Mesenchymal stem cell (in vitro differentiated cells and primary cell): ENCODE data around the gene FCRLB.

Source experiments
- DNase-seq: peaks from one replicate; pipeline ENCODE4 v3.0.0-alpha.2; 2013
- H2AFZ ChIP-seq: one replicate; pipeline ENCODE4 v1.6.1; 2013; ENCODE audit warnings: low read depth, mild to moderate bottlenecking, control low read depth, inconsistent platforms, low read length, moderate library complexity
- H2AK5ac ChIP-seq: 2 replicates; pipeline ENCODE4 v1.6.1; 2013; ENCODE audit warnings: low read length, moderate library complexity, mild to moderate bottlenecking, inconsistent platforms; ENCODE audit not compliant: severe bottlenecking
- H2BK120ac ChIP-seq: one replicate; pipeline ENCODE4 v1.6.1; 2013; ENCODE audit warnings: low read depth, mild to moderate bottlenecking, inconsistent platforms, low read length, moderate library complexity
- H2BK12ac ChIP-seq, 2 experiments: one replicate each; pipeline ENCODE4 v1.6.1; 2013; ENCODE audit warnings: inconsistent platforms in 2 of 2, low read length in 2 of 2, mild to moderate bottlenecking in 2 of 2, moderate library complexity in 2 of 2, control low read depth in 1 of 2
- H2BK15ac ChIP-seq: one replicate; pipeline ENCODE4 v1.6.1; 2013; ENCODE audit warnings: mild to moderate bottlenecking, low read depth, inconsistent platforms; ENCODE audit not compliant: poor library complexity, severe bottlenecking
- H2BK5ac ChIP-seq: 2 replicates; pipeline ENCODE4 v1.6.1; 2013; ENCODE audit warnings: low read depth, mild to moderate bottlenecking, low read length, control low read depth, inconsistent platforms; ENCODE audit not compliant: poor library complexity, severe bottlenecking
- H3K14ac ChIP-seq, 2 experiments: one replicate each; pipeline ENCODE4 v1.6.1; 2013; ENCODE audit warnings: inconsistent platforms in 2 of 2, low read length in 2 of 2, control low read depth in 1 of 2, mild to moderate bottlenecking in 1 of 2, moderate library complexity in 1 of 2
- H3K18ac ChIP-seq, 2 experiments: one replicate each; pipeline ENCODE4 v1.6.1; 2013; ENCODE audit warnings: inconsistent platforms in 2 of 2, low read length in 2 of 2, control low read depth in 1 of 2, low read depth in 1 of 2, mild to moderate bottlenecking in 1 of 2
- H3K23ac ChIP-seq, 2 experiments: one replicate each; pipeline ENCODE4 v1.6.1; 2013; ENCODE audit warnings: inconsistent platforms in 2 of 2, low read length in 2 of 2, mild to moderate bottlenecking in 2 of 2, moderate library complexity in 2 of 2, control low read depth in 1 of 2
- H3K27ac ChIP-seq: 2 replicates; pipeline ENCODE4 v1.5.1; 2013; ENCODE audit warnings: mild to moderate bottlenecking, moderate library complexity, low read length, control low read depth, inconsistent platforms; ENCODE audit not compliant: poor library complexity, severe bottlenecking
- H3K27me3 ChIP-seq, 2 experiments: 2 replicates each; pipeline versions ENCODE4 v1.6.1 to v1.7.0; 2013; ENCODE audit warnings: low read length in 2 of 2, mild to moderate bottlenecking in 2 of 2, moderate library complexity in 2 of 2, control low read depth in 1 of 2, inconsistent platforms in 1 of 2; ENCODE audit not compliant: control insufficient read depth in 1 of 2, insufficient read depth in 1 of 2
- H3K36me3 ChIP-seq, 2 experiments: 2 replicates each; pipeline versions ENCODE4 v1.6.1 to v1.7.0; 2013; ENCODE audit warnings: low read length in 2 of 2, control low read depth in 1 of 2, inconsistent platforms in 1 of 2, low read depth in 1 of 2, mild to moderate bottlenecking in 1 of 2; ENCODE audit not compliant: insufficient read depth in 2 of 2, control insufficient read depth in 1 of 2
- H3K4ac ChIP-seq, 2 experiments: one replicate each; pipeline ENCODE4 v1.6.1; 2013; ENCODE audit warnings: inconsistent platforms in 2 of 2, low read length in 2 of 2, mild to moderate bottlenecking in 2 of 2, moderate library complexity in 2 of 2, control low read depth in 1 of 2, low read depth in 1 of 2
- H3K4me1 ChIP-seq: 2 replicates; pipeline ENCODE4 v1.6.1; 2013; ENCODE audit warnings: low read depth, low read length, control low read depth; ENCODE audit not compliant: control insufficient read depth, insufficient read depth
- H3K4me2 ChIP-seq: 2 replicates; pipeline ENCODE4 v1.6.1; 2013; ENCODE audit warnings: low read length, mild to moderate bottlenecking, inconsistent platforms; ENCODE audit not compliant: poor library complexity, severe bottlenecking
- H3K4me3 ChIP-seq, 2 experiments: 2 replicates each; pipeline versions ENCODE4 v1.5.1 to v1.7.0; 2013; ENCODE audit warnings: low read length in 2 of 2, mild to moderate bottlenecking in 2 of 2, control low read depth in 1 of 2, low read depth in 1 of 2; ENCODE audit not compliant: insufficient read depth in 1 of 2
- H3K79me1 ChIP-seq: replicated peaks from 2 replicates; pipeline ENCODE4 v1.6.1; 2013; ENCODE audit warnings: mild to moderate bottlenecking, control low read depth, low read length, inconsistent platforms; ENCODE audit not compliant: poor library complexity, severe bottlenecking
- H3K9ac ChIP-seq: 2 replicates; pipeline ENCODE4 v1.7.0; 2013; ENCODE audit warnings: mild to moderate bottlenecking, low read length, moderate library complexity
- H3K9me3 ChIP-seq: 2 replicates; pipeline ENCODE4 v1.7.0; 2013; ENCODE audit warnings: mild to moderate bottlenecking, low read length; ENCODE audit not compliant: control insufficient read depth
- H4K8ac ChIP-seq: one replicate; pipeline ENCODE4 v1.6.1; 2013; ENCODE audit warnings: inconsistent platforms, mild to moderate bottlenecking, low read length, moderate library complexity
- H4K91ac ChIP-seq: one replicate; pipeline ENCODE4 v1.6.1; 2013; ENCODE audit warnings: mild to moderate bottlenecking, low read length, inconsistent platforms
- WGBS: methylation state at CpG from one replicate; pipeline ENCODE4 v1.1.7; 2013; ENCODE audit warnings: mixed read lengths; 5-methylcytosine and 5-hydroxymethylcytosine counted together

FCRLB gene

DNA sequence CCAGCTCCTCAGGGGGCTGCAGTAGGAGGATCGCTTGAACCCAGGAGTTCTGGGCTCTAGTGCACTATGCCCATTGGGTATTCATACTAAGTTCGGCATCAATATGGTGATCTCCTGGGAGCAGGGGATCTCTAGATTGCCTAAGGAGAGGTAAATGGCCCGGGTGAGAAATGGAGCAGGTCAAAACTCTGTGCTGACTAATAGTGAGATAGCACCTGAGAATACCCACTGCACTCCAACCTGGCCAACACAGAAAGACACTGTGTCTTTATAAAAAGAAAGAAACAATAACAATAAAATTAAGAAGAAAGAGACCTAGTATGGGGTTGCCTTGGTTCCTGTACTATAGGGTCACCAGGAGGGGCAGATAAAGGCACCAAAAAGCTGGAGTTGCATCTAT, 14.5 kb downstream of the FCRLB start:
- no peak overlapping the region for H3K18ac ChIP-seq
- H3K79me1 ChIP-seq = no peaks in the 10 kb centered on the region
- H3K27me3 ChIP-seq = peaks cover 0 to 38% of the 10 kb centered on the region in 2 experiments

DNA sequence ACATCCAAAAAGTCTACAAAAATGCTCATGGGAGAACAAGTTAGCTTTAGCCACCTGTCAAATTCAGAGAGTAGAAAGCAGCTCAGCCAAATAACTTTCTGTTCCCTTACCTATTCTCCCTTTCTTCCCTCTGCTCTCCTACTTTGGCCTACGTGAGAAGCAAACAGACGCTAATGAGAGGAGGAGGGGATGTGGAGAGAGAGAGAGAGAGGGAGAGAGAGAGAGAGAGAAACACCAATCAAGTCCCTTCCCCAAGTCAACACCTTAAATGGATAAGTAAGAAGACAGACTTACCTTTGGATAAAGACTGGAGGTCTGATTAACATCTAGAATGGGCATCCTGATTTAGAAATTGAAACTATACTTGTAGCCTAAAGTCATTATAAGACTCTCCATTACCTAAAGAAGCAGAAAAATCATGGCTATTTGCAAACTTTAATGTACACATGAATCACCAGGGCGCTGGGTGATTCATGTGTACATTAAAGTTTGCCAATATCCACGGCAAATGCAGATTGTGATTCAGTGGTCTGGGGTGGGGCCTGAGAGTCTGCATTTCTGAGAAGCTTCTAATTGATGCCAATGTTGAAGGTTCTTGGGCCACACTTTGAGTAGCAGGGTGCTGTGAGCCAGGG, 15.1 kb downstream of the FCRLB start:
- Histone ChIP-seq H3K9me3 (no peaks in the 10 kb centered on the region), H3K23ac (no peak overlapping the region), H3K9ac (peak overlapping the region; percentile 10), H3K36me3 (no peaks in the 10 kb centered on the region), H3K4me3 (no peak overlapping the region), H3K18ac (peak overlapping the region in 1 of 2 experiments; percentile 33), H2BK120ac (no peak overlapping the region), H3K79me1 (no peaks in the 10 kb centered on the region), H3K4me2 (no peak overlapping the region), H2AK5ac (no peak overlapping the region), H3K27me3 (peaks cover 0 to 34% of the 10 kb centered on the region in 2 experiments), H3K4ac (no peak overlapping the region), H2BK12ac (no peak overlapping the region), H3K27ac (no peak overlapping the region), H4K91ac (no peak overlapping the region), H3K4me1 (no peaks in the 10 kb centered on the region), H2BK15ac (no peak overlapping the region), H3K14ac (no peak overlapping the region), H2BK5ac (no peak overlapping the region), H4K8ac (peak overlapping the region; percentile 23), H2AFZ (no peak overlapping the region)
- DNase-seq = no peak
- WGBS = 28% methylated on average over 2 of the region's 4 CpGs

More for the DNA sequence above, 14.5 kb downstream of the FCRLB start:
- Histone ChIP-seq H4K91ac (no peak overlapping the region), H4K8ac (no peak overlapping the region), H2BK12ac (no peak overlapping the region), H2BK15ac (no peak overlapping the region), H3K4ac (no peak overlapping the region), H3K27ac (no peak overlapping the region), H3K23ac (no peak overlapping the region), H2BK5ac (no peak overlapping the region), H3K4me1 (no peaks in the 10 kb centered on the region), H3K9me3 (no peaks in the 10 kb centered on the region), H3K14ac (no peak overlapping the region), H2AFZ (no peak overlapping the region), H3K36me3 (no peaks in the 10 kb centered on the region), H2BK120ac (no peak overlapping the region), H3K4me2 (no peak overlapping the region), H2AK5ac (no peak overlapping the region), H3K4me3 (no peak overlapping the region), H3K9ac (no peak overlapping the region)
- 100% methylated on average over 3 of the region's 3 CpGs for WGBS
- no peak for DNase-seq

DNA sequence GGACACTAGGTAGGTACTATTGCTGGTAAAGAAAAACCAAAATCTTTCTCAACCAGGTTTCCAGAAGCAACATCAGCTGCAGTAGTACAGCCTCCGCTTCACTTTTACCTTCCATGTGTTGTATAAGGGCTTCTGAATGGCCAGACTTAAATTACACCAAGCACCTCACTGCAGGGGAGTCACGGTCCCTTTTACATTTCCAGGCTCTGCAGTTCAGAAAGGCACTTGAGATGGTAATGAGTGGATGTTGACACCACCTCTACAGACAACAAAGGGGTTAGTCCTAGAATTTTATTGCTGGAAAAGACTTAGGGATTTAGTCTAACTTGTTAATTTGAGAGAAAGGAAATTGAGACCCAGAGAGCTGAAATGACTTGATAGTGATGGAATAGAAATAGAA, 16.3 kb downstream of the FCRLB start:
- no peak for DNase-seq
- H3K14ac ChIP-seq = no peak overlapping the region
- no peak overlapping the region for H3K4ac ChIP-seq
- WGBS = 0% methylated on average over 1 of the region's 2 CpGs
- no peak overlapping the region for H3K9ac ChIP-seq
- no peak overlapping the region for H3K27ac ChIP-seq
- no peak overlapping the region for H2AFZ ChIP-seq
- no peaks in the 10 kb centered on the region for H3K36me3 ChIP-seq
- no peak overlapping the region for H3K18ac ChIP-seq
- H4K91ac ChIP-seq = no peak overlapping the region
- H3K27me3 ChIP-seq = peaks cover 0 to 31% of the 10 kb centered on the region in 2 experiments
- no peak overlapping the region for H3K23ac ChIP-seq
- H3K4me1 ChIP-seq = no peaks in the 10 kb centered on the region
- H3K4me3 ChIP-seq = no peak overlapping the region
- no peak overlapping the region for H2AK5ac ChIP-seq
- H3K79me1 ChIP-seq = no peaks in the 10 kb centered on the region
- no peak overlapping the region for H2BK5ac ChIP-seq
- no peak overlapping the region for H2BK12ac ChIP-seq
- no peak overlapping the region for H3K4me2 ChIP-seq
- no peaks in the 10 kb centered on the region for H3K9me3 ChIP-seq
- no peak overlapping the region for H2BK15ac ChIP-seq
- no peak overlapping the region for H2BK120ac ChIP-seq
- H4K8ac ChIP-seq = no peak overlapping the region

DNA sequence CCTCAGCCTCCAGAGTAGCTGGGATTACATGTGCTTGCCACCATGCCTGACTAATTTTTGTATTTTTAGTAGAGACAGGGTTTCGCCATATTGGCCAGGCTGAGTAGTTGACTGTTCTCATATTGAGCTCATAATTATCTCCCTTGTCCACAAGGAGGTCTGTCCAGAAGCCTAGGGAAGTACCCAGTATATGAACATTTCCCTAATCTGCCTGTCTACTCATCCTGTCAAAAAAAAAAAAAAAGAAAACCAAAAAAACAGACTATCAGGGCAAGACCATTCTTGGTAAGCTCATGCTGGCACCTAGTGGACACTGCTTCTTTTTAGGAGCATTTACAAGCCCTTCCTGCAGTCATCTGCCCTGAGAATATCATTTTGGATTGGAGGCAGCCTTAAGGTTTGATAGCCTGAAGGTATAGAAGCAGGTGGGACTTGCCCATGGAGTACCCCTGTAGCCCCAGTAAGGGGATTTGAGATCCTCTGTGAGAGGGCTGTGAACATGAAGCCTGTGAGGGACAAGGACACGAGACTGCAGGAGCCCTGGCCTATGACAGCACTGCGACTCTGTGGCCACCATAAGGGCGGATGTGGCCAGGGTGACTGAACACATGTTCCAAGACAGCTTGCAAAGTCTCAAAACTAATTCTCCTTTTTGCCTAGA, 17.4 kb downstream of the FCRLB start:
- H2AK5ac ChIP-seq = no peak overlapping the region
- H3K4me1 ChIP-seq = no peaks in the 10 kb centered on the region
- no peak overlapping the region for H2BK15ac ChIP-seq
- no peak overlapping the region for H3K18ac ChIP-seq
- H4K91ac ChIP-seq = no peak overlapping the region
- H2AFZ ChIP-seq = no peak overlapping the region
- no peak overlapping the region for H3K4me2 ChIP-seq
- H3K79me1 ChIP-seq = no peaks in the 10 kb centered on the region
- WGBS = 94% methylated on average over 4 of the region's 4 CpGs
- peak; percentile 84 for DNase-seq
- no peak overlapping the region for H3K27ac ChIP-seq
- H3K9me3 ChIP-seq = no peaks in the 10 kb centered on the region
- no peak overlapping the region for H3K4ac ChIP-seq
- peaks cover 0 to 31% of the 10 kb centered on the region in 2 experiments for H3K27me3 ChIP-seq
- H3K36me3 ChIP-seq = no peaks in the 10 kb centered on the region
- no peak overlapping the region for H2BK120ac ChIP-seq
- H3K23ac ChIP-seq = no peak overlapping the region
- H2BK12ac ChIP-seq = peak overlapping the region in 1 of 2 experiments; percentile 21
- H3K14ac ChIP-seq = no peak overlapping the region
- H3K9ac ChIP-seq = no peak overlapping the region
- H3K4me3 ChIP-seq = no peak overlapping the region
- H4K8ac ChIP-seq = no peak overlapping the region
- H2BK5ac ChIP-seq = no peak overlapping the region
